Measurements from ENCODE around the gene LMX1B.

LMX1B gene

GRCh38 chr9:126658956-126659555 is 45.3 kb downstream of the LMX1B start:
- no peak for DNase-seq (ENCODE audit: low spot score)

GRCh38 chr9:126661122-126661520 is 47.4 kb downstream of the LMX1B start:
- no peak for DNase-seq (ENCODE audit: low spot score)

- DNase-seq (ENCODE audit: low spot score): no peak
Measured at GRCh38 chr9:126661521-126662251, 48.0 kb downstream of the LMX1B start.

GRCh38 chr9:126663661-126664072 is 49.9 kb downstream of the LMX1B start:
- no peak for DNase-seq (ENCODE audit: low spot score)

GRCh38 chr9:126664900-126665643 is 51.3 kb downstream of the LMX1B start:
- DNase-seq (ENCODE audit: low spot score): no peak

- no peak for DNase-seq (ENCODE audit: low spot score)
Measured at GRCh38 chr9:126665644-126666035, 51.9 kb downstream of the LMX1B start.

- no peak for DNase-seq (ENCODE audit: low spot score)
Measured at GRCh38 chr9:126666155-126666803, 52.6 kb downstream of the LMX1B start.

- DNase-seq (ENCODE audit: low spot score): no peak
Measured at GRCh38 chr9:126667190-126668055, 53.7 kb downstream of the LMX1B start.

- DNase-seq (ENCODE audit: low spot score): no peak
Measured at GRCh38 chr9:126668058-126668457, 54.3 kb downstream of the LMX1B start.

GRCh38 chr9:126669108-126669507 is 55.4 kb downstream of the LMX1B start:
- no peak for DNase-seq (ENCODE audit: low spot score)

- DNase-seq (ENCODE audit: low spot score): no peak
Measured at GRCh38 chr9:126670270-126670669, 56.5 kb downstream of the LMX1B start.

GRCh38 chr9:126671381-126671831 is 57.7 kb downstream of the LMX1B start:
- no peak for DNase-seq (ENCODE audit: low spot score)

GRCh38 chr9:126671983-126672382 is 58.3 kb downstream of the LMX1B start:
- no peak for DNase-seq (ENCODE audit: low spot score)

GRCh38 chr9:126672634-126673284 is 59.0 kb downstream of the LMX1B start:
- DNase-seq (ENCODE audit: low spot score): no peak

- DNase-seq (ENCODE audit: low spot score): no peak
Measured at GRCh38 chr9:126673689-126674364, 60.1 kb downstream of the LMX1B start.

GRCh38 chr9:126674365-126675146 is 60.8 kb downstream of the LMX1B start:
- DNase-seq (ENCODE audit: low spot score): no peak

GRCh38 chr9:126675147-126675467 is 61.4 kb downstream of the LMX1B start:
- no peak for DNase-seq (ENCODE audit: low spot score)

GRCh38 chr9:126676102-126676684 is 62.5 kb downstream of the LMX1B start:
- DNase-seq (ENCODE audit: low spot score): no peak

- DNase-seq (ENCODE audit: low spot score): no peak
Measured at GRCh38 chr9:126676685-126677143, 63.0 kb downstream of the LMX1B start.
